Daoy (cell line): ENCODE data around the gene CCDC194. TPM values are rescaled to one million over a fixed set of nuclear protein-coding genes. Genes with fewer than 3 reads are reported as not detected.

Experiments
- DNase-seq: peaks from one replicate; pipeline ENCODE4 v3.0.0-alpha.2; 2015; ENCODE audit warnings: low read depth
- total RNA-seq: library from RNA; depleted of rRNA; stranded (reverse); fragments of >200 nt; shearing (Covaris generic); gene quantifications from 2 replicates; pipeline ENCODE4 v1.2.3, GENCODE V29; 2014

Gene CCDC194
- total RNA-seq, 1 experiment from 2014 or later, result 0.69 TPM

GRCh38 chr19:17406046-17406886, 12.3 kb upstream of the CCDC194 start:
- DNase-seq, result peak; percentile 92

- peak; percentile 80 for DNase-seq
Measured at GRCh38 chr19:17405250-17406045, 11.5 kb upstream of the CCDC194 start, which contains the start of gene BST2. Gene BST2 (minus strand): TSS chr19:17405630. CDS start chr19:17405575, 55 bp downstream.

- no peak for DNase-seq
Measured at GRCh38 chr19:17404621-17405249, 10.7 kb upstream of the CCDC194 start.

GRCh38 chr19:17404015-17404414, 10.0 kb upstream of the CCDC194 start:
- no peak for DNase-seq

- peak; percentile 32 for DNase-seq
Measured at GRCh38 chr19:17402982-17403855, 9.2 kb upstream of the CCDC194 start.

GRCh38 chr19:17401628-17402027, 7.6 kb upstream of the CCDC194 start:
- DNase-seq, result no peak

- no peak for DNase-seq
Measured at GRCh38 chr19:17398902-17399527, 5.0 kb upstream of the CCDC194 start.

GRCh38 chr19:17394891-17395415, 957 bp upstream of the CCDC194 start:
- DNase-seq, result peak; percentile 86

GRCh38 chr19:17393002-17393401, 994 bp downstream of the CCDC194 start:
- peak; percentile 67 for DNase-seq

- DNase-seq, result no peak
Measured at GRCh38 chr19:17391371-17392151, 2.4 kb downstream of the CCDC194 start.

- DNase-seq, result peak; percentile 96
Measured at GRCh38 chr19:17390665-17391370, 3.2 kb downstream of the CCDC194 start.

GRCh38 chr19:17389957-17390664, 3.9 kb downstream of the CCDC194 start:
- DNase-seq, result no peak

- no peak for DNase-seq
Measured at GRCh38 chr19:17389288-17389687, 4.7 kb downstream of the CCDC194 start.

GRCh38 chr19:17385878-17386611, 8.0 kb downstream of the CCDC194 start:
- peak; percentile 69 for DNase-seq

GRCh38 chr19:17380426-17381138, 13.4 kb downstream of the CCDC194 start:
- DNase-seq, result no peak

GRCh38 chr19:17379221-17379631, 14.8 kb downstream of the CCDC194 start:
- no peak for DNase-seq

GRCh38 chr19:17378271-17378670, 15.7 kb downstream of the CCDC194 start:
- DNase-seq, result no peak
